ENCODE measurements around the gene TMEM220. TPM values are rescaled to one million over a fixed set of nuclear protein-coding genes. Genes with fewer than 3 reads are reported as not detected.

TMEM220 gene
- total RNA-seq, 1 experiment from 2014 or later, result 3.9 TPM

- no peak overlapping the region for H2AFZ ChIP-seq (ENCODE audit: low read length)
- H3K4me3 ChIP-seq (ENCODE audit: low read length), result no peak overlapping the region
- H4K20me1 ChIP-seq (ENCODE audit: low read length), result no peaks in the 10 kb centered on the region
- no TSS peak for BruUV-seq (replicated peaks)
- no peaks in the 10 kb centered on the region for H3K79me2 ChIP-seq (ENCODE audit: low read length)
- no peak overlapping the region for H3K27ac ChIP-seq (ENCODE audit: low read length)
- no peaks in the 10 kb centered on the region for H3K9me2 ChIP-seq (replicated peaks; ENCODE audit: low read length)
- no peaks in the 10 kb centered on the region; the same call in 1 of the 2 replicates for H3K36me3 ChIP-seq (ENCODE audit: low read depth, low read length)
- no peak overlapping the region for H3K4me2 ChIP-seq (ENCODE audit: low read length)
- CTCF ChIA-PET, result no interaction called here
- no peaks in the 10 kb centered on the region for H3F3A ChIP-seq (ENCODE audit: low read length, unreplicated experiment)
- intact Hi-C loops (cut with micrococcal nuclease), result loop anchor here (1.0 kb wide), 1 partner anchor 73 kb away; no protein-coding TSS in a partner anchor
- H3K9ac ChIP-seq (ENCODE audit: low read length), result no peak overlapping the region
- H3K27me3 ChIP-seq (ENCODE audit: low read length), result no peaks in the 10 kb centered on the region
- H3K9me3 ChIP-seq (ENCODE audit: low read length), result no peaks in the 10 kb centered on the region
- TF ChIP-seq EZH2phosphoT487 (IDR thresholded peaks at IDR 0.05; ENCODE audit: borderline replicate concordance, low read length) (no peak), EZH2 (IDR thresholded peaks at IDR 0.05; ENCODE audit: low read length, unreplicated experiment) (no peak), CTCF (conservative IDR thresholded peaks at IDR 0.05; ENCODE audit: low read depth, low read length) (peak; percentile 80)
- DNase-seq (peak; percentile 83), ATAC-seq (peak; percentile 20; the same call in 1 of the 2 replicates)
- H3K4me1 ChIP-seq (ENCODE audit: insufficient read depth, low read length), result no peaks in the 10 kb centered on the region
- POLR2A ChIA-PET (ENCODE audit: unreplicated experiment), result no interaction called here
Measured at GRCh38 chr17:10772425-10773380, 42.9 kb upstream of the TMEM220 start.

- no peak overlapping the region for H3K4me3 ChIP-seq (ENCODE audit: low read length)
- no peaks in the 10 kb centered on the region; the same call in 1 of the 2 replicates for H3K36me3 ChIP-seq (ENCODE audit: low read depth, low read length)
- no peak overlapping the region for H3K9ac ChIP-seq (ENCODE audit: low read length)
- H3K27me3 ChIP-seq (ENCODE audit: low read length), result no peaks in the 10 kb centered on the region
- peak; percentile 5 for DNase-seq
- TF ChIP-seq CTCF (conservative IDR thresholded peaks at IDR 0.05; ENCODE audit: low read depth, low read length), result no peak
- TF ChIP-seq EZH2phosphoT487 (IDR thresholded peaks at IDR 0.05; ENCODE audit: borderline replicate concordance, low read length), result no peak
- TF ChIP-seq EZH2 (IDR thresholded peaks at IDR 0.05; ENCODE audit: low read length, unreplicated experiment), result no peak
- CTCF ChIA-PET, result no interaction called here
- H3K4me1 ChIP-seq (ENCODE audit: insufficient read depth, low read length), result no peaks in the 10 kb centered on the region
- BruUV-seq (replicated peaks), result no TSS peak
- POLR2A ChIA-PET (ENCODE audit: unreplicated experiment), result no interaction called here
- H2AFZ ChIP-seq (ENCODE audit: low read length), result no peak overlapping the region
- no peaks in the 10 kb centered on the region for H3K9me3 ChIP-seq (ENCODE audit: low read length)
- no peak overlapping the region for H3K27ac ChIP-seq (ENCODE audit: low read length)
- intact Hi-C loops (cut with micrococcal nuclease), result no loop called here
- H3K4me2 ChIP-seq (ENCODE audit: low read length), result no peak overlapping the region
- H3K79me2 ChIP-seq (ENCODE audit: low read length), result no peaks in the 10 kb centered on the region
- no peaks in the 10 kb centered on the region for H4K20me1 ChIP-seq (ENCODE audit: low read length)
- H3F3A ChIP-seq (ENCODE audit: low read length, unreplicated experiment), result no peaks in the 10 kb centered on the region
- no peaks in the 10 kb centered on the region for H3K9me2 ChIP-seq (replicated peaks; ENCODE audit: low read length)
- no peak for ATAC-seq
Measured at GRCh38 chr17:10771148-10771547, 41.3 kb upstream of the TMEM220 start.

GRCh38 chr17:10769840-10770239, 40.0 kb upstream of the TMEM220 start:
- Histone ChIP-seq H2AFZ (ENCODE audit: low read length) (no peak overlapping the region), H3K9me2 (replicated peaks; ENCODE audit: low read length) (no peaks in the 10 kb centered on the region), H3K9ac (ENCODE audit: low read length) (no peak overlapping the region), H3K9me3 (ENCODE audit: low read length) (no peaks in the 10 kb centered on the region), H3K27me3 (ENCODE audit: low read length) (no peaks in the 10 kb centered on the region), H3F3A (ENCODE audit: low read length, unreplicated experiment) (no peaks in the 10 kb centered on the region), H3K27ac (ENCODE audit: low read length) (no peak overlapping the region), H3K36me3 (ENCODE audit: low read depth, low read length) (no peaks in the 10 kb centered on the region; the same call in 1 of the 2 replicates), H3K79me2 (ENCODE audit: low read length) (no peaks in the 10 kb centered on the region), H3K4me3 (ENCODE audit: low read length) (no peak overlapping the region), H3K4me1 (ENCODE audit: insufficient read depth, low read length) (no peaks in the 10 kb centered on the region), H3K4me2 (ENCODE audit: low read length) (no peak overlapping the region), H4K20me1 (ENCODE audit: low read length) (no peaks in the 10 kb centered on the region)
- DNase-seq (no peak), ATAC-seq (no peak)
- intact Hi-C loops (cut with micrococcal nuclease), result no loop called here
- BruUV-seq (replicated peaks), result no TSS peak
- TF ChIP-seq CTCF (conservative IDR thresholded peaks at IDR 0.05; ENCODE audit: low read depth, low read length), result no peak
- no peak for TF ChIP-seq EZH2 (IDR thresholded peaks at IDR 0.05; ENCODE audit: low read length, unreplicated experiment)
- TF ChIP-seq EZH2phosphoT487 (IDR thresholded peaks at IDR 0.05; ENCODE audit: borderline replicate concordance, low read length), result no peak
- POLR2A ChIA-PET (ENCODE audit: unreplicated experiment), result no interaction called here
- CTCF ChIA-PET, result no interaction called here
